NB4 (cell line): ENCODE data around the gene RPS6KA2.

Experiments used
- MYC ChIP-seq: IDR thresholded peaks from 2 replicates; pipeline ENCODE4 v1.6.1; 2011; ENCODE audit warnings: low read depth, low read length
- POLR2A ChIP-seq: IDR thresholded peaks from 2 replicates; pipeline ENCODE4 v1.6.1; 2011; ENCODE audit warnings: mild to moderate bottlenecking; ENCODE audit not compliant: insufficient read length; ENCODE audit errors: extremely low read depth
- TF ChIP-seq, protein P1 (sequence below): IDR thresholded peaks from one replicate; pipeline ENCODE4 v1.5.1; 2012; ENCODE audit warnings: low read depth, low read length
- TF ChIP-seq, protein P2 (sequence below): IDR thresholded peaks from 2 replicates; pipeline ENCODE4 v1.6.1; 2011; ENCODE audit warnings: low read depth, low read length

DNA sequence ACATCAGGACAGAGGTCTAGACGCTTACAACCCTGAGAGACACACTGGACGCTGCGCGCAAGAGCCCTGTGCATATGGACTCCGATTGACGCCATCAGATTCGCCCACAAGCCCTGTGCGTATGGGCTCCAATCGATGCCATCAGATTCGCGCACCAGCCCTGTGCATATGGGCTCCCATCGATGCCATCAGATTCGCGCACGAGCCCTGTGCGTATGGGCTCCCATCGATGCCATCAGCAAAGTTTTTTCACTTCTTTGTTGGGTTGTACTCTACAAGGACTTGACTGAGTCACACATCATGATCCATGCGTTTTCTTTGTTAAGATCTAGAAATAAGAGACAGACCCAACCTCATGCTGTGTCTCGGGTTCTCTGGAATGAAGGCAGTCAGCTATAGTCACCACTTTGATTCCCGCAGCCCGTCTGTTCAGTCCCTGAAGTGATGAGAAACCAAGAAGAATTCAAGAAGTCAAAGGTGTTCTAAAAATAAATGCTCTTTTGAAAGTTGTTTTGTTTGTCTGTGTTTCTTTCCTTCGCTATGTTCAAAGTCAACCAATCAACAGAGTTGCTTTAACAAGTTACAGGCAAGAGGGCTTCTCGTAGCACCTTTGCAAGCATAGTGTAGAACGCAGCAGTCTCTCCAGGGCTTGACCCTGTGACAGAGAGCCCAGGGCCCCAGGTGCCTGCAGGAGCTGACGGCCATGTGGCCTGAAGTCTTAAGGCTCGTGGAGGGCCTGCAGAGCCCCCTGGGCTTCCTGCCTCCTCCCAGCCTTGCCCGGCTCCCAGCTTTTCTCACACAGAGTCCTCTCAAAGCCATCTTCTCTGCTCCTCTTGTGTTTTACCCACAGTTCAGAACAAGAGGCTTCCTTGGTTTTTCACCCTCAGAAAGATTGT is 7.9 kb downstream of the RPS6KA2 start:
- TF ChIP-seq, protein P1, sequence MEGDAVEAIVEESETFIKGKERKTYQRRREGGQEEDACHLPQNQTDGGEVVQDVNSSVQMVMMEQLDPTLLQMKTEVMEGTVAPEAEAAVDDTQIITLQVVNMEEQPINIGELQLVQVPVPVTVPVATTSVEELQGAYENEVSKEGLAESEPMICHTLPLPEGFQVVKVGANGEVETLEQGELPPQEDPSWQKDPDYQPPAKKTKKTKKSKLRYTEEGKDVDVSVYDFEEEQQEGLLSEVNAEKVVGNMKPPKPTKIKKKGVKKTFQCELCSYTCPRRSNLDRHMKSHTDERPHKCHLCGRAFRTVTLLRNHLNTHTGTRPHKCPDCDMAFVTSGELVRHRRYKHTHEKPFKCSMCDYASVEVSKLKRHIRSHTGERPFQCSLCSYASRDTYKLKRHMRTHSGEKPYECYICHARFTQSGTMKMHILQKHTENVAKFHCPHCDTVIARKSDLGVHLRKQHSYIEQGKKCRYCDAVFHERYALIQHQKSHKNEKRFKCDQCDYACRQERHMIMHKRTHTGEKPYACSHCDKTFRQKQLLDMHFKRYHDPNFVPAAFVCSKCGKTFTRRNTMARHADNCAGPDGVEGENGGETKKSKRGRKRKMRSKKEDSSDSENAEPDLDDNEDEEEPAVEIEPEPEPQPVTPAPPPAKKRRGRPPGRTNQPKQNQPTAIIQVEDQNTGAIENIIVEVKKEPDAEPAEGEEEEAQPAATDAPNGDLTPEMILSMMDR, result no peak
- TF ChIP-seq, protein P2, sequence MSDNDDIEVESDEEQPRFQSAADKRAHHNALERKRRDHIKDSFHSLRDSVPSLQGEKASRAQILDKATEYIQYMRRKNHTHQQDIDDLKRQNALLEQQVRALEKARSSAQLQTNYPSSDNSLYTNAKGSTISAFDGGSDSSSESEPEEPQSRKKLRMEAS, result no peak
- TF ChIP-seq POLR2A (no peak), MYC (no peak)
